Loucy (cell line): Measurements from ENCODE around the gene SAMD13.

ENCODE experiments used
- EZH2phosphoT487 ChIP-seq: fragments of 200-600 bp; IDR thresholded peaks from 2 replicates; pipeline ENCODE4 v1.6.1; 2018; ENCODE audit warnings: antibody characterized with exemption, mild to moderate bottlenecking, moderate library complexity, borderline replicate concordance
- TF ChIP-seq, protein P1 (sequence below): fragments of 200-600 bp; sonication (generic); conservative IDR thresholded peaks from 2 replicates; pipeline ENCODE4 v1.5.1; 2014; ENCODE audit warnings: mild to moderate bottlenecking, antibody characterized with exemption, low read length

- TF ChIP-seq, protein P1, sequence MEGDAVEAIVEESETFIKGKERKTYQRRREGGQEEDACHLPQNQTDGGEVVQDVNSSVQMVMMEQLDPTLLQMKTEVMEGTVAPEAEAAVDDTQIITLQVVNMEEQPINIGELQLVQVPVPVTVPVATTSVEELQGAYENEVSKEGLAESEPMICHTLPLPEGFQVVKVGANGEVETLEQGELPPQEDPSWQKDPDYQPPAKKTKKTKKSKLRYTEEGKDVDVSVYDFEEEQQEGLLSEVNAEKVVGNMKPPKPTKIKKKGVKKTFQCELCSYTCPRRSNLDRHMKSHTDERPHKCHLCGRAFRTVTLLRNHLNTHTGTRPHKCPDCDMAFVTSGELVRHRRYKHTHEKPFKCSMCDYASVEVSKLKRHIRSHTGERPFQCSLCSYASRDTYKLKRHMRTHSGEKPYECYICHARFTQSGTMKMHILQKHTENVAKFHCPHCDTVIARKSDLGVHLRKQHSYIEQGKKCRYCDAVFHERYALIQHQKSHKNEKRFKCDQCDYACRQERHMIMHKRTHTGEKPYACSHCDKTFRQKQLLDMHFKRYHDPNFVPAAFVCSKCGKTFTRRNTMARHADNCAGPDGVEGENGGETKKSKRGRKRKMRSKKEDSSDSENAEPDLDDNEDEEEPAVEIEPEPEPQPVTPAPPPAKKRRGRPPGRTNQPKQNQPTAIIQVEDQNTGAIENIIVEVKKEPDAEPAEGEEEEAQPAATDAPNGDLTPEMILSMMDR, result no peak
- no peak for TF ChIP-seq EZH2phosphoT487
Observed at GRCh38 chr1:84363622-84364021, 62.1 kb downstream of the SAMD13 start.
